ENCODE data around the gene CD300E. TPM values are rescaled to one million over a fixed set of nuclear protein-coding genes. Genes with fewer than 3 reads are reported as not detected.

Gene CD300E
- total and polyA plus RNA-seq, 2 of the 4 experiments (the other 2 are of a cell fraction), result not detected

GRCh38 chr17:74578979-74579378, 44.6 kb downstream of the CD300E start:
- Histone ChIP-seq H3K4me1 (ENCODE audit: control insufficient read depth, insufficient read depth, low read length) (no peaks in the 10 kb centered on the region), H3K56ac (ENCODE audit: extremely low read depth, insufficient read depth, low read length) (no peak overlapping the region), H3K23ac (ENCODE audit: low read depth, low read length) (no peak overlapping the region), H4K5ac (ENCODE audit: low read depth, low read length) (no peak overlapping the region), H3K4me2 (ENCODE audit: low read depth, low read length) (no peak overlapping the region), H3K4me3 (ENCODE audit: insufficient read depth, low read depth, low read length) (no peak overlapping the region), H2BK120ac (ENCODE audit: low read depth, low read length) (no peak overlapping the region), H3K27ac (ENCODE audit: insufficient read depth, low read length) (no peak overlapping the region), H2AK9ac (replicated peaks; ENCODE audit: low read depth, low read length, poor library complexity) (no peak overlapping the region), H2AFZ (replicated peaks; ENCODE audit: low read length, poor library complexity) (no peak overlapping the region), H4K20me1 (ENCODE audit: insufficient read depth, low read length) (no peaks in the 10 kb centered on the region), H3K9ac (ENCODE audit: low read depth, low read length) (no peak overlapping the region), H3K18ac (ENCODE audit: low read depth, low read length) (no peak overlapping the region), H3K36me3 (ENCODE audit: control insufficient read depth, insufficient read depth, low read length) (no peaks in the 10 kb centered on the region), H4K8ac (ENCODE audit: low read depth in 2 of 2, low read length in 2 of 2) (no peak overlapping the region), H2BK20ac (ENCODE audit: low read depth, low read length) (no peak overlapping the region), H3K9me3 (ENCODE audit: control insufficient read depth, insufficient read depth, low read length) (peaks cover 21% of the 10 kb centered on the region), H3K27me3 (ENCODE audit: control insufficient read depth, insufficient read depth, low read length) (no peaks in the 10 kb centered on the region), H2BK5ac (ENCODE audit: low read depth, low read length, poor library complexity, severe bottlenecking) (no peak overlapping the region), H3K79me1 (ENCODE audit: low read depth in 1 of 2, low read length in 2 of 2) (no peaks in the 10 kb centered on the region), H3K14ac (replicated peaks; ENCODE audit: low read depth, low read length) (no peak overlapping the region), H2BK15ac (ENCODE audit: low read depth, low read length) (no peak overlapping the region), H3K9me1 (ENCODE audit: insufficient read depth, low read length) (no peaks in the 10 kb centered on the region), H3K4ac (ENCODE audit: low read depth, low read length) (no peak overlapping the region), H4K91ac (ENCODE audit: insufficient read depth, low read depth, low read length) (no peak overlapping the region), H2AK5ac (ENCODE audit: low read depth, low read length) (no peak overlapping the region)
- in situ Hi-C loops (cut with MboI; ENCODE audit: low sequenced_read_pairs) (no loop called here), dilution Hi-C loops (cut with HindIII; ENCODE audit: low sequenced_read_pairs, unreplicated experiment) (no loop called here), intact Hi-C loops (cut with micrococcal nuclease) (no loop called here)
- no TSS peak for BruUV-seq (replicated peaks)
- CTCF ChIA-PET, result no interaction called here
- no peak for TF ChIP-seq CHD1 (IDR thresholded peaks at IDR 0.05; ENCODE audit: low read depth, low read length)
- WGBS, 2 experiments (ENCODE audit: extremely low coverage in 2 of 2, insufficient read length in 1 of 2), result 83% methylated on average over 1 of the region's 9 CpGs; no CpG with 5 or more reads in 1 of the 2 experiments
- POLR2A ChIA-PET (ENCODE audit: unreplicated experiment), result no interaction called here
- ATAC-seq (ENCODE audit: low read depth), result no peak
- no peak for DNase-seq
